C4-2B (cell line): ENCODE measurements around the gene OTUD7B.
"Not testable (repeated sequence)": the region's sequence is repeated elsewhere in the genome, so short reads cannot be mapped to it uniquely, and the experiment has no call there.

Source experiments
- ZFX ChIP-seq: fragments of 450-650 bp; IDR thresholded peaks from 2 replicates; pipeline ENCODE4 v1.6.1; 2017
- TF ChIP-seq, protein P1 (sequence below): fragments of 450-650 bp; conservative IDR thresholded peaks from 2 replicates; pipeline ENCODE4 v1.5.1; 2017; ENCODE audit warnings: mild to moderate bottlenecking

DNA sequence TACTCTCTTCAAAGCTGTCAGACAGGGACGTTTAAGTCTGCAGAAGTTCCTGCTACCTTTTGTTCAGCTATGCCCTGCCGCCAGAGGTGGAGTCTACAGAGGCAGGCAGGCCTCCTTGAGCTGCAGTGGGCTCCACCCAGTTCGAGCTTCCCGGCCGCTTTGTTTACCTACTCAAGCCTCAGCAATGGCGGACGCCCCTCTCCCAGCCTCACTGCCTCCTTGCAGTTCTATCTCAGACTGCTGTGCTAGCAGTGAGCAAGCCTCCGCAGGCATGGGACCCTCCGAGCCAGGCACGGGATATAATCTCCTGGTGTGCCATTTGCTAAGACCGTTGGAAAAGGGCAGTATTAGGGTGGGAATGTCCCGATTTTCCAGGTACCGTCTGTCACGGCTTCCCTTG is 53.0 kb downstream of the OTUD7B start:
- TF ChIP-seq, protein P1, sequence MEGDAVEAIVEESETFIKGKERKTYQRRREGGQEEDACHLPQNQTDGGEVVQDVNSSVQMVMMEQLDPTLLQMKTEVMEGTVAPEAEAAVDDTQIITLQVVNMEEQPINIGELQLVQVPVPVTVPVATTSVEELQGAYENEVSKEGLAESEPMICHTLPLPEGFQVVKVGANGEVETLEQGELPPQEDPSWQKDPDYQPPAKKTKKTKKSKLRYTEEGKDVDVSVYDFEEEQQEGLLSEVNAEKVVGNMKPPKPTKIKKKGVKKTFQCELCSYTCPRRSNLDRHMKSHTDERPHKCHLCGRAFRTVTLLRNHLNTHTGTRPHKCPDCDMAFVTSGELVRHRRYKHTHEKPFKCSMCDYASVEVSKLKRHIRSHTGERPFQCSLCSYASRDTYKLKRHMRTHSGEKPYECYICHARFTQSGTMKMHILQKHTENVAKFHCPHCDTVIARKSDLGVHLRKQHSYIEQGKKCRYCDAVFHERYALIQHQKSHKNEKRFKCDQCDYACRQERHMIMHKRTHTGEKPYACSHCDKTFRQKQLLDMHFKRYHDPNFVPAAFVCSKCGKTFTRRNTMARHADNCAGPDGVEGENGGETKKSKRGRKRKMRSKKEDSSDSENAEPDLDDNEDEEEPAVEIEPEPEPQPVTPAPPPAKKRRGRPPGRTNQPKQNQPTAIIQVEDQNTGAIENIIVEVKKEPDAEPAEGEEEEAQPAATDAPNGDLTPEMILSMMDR, result not testable (repeated sequence)
- not testable (repeated sequence) for TF ChIP-seq ZFX
